GM21786 (cell line): ENCODE results near the gene BDNF.
"Not testable (repeated sequence)": the region's sequence is repeated elsewhere in the genome, so short reads cannot be mapped to it uniquely, and the experiment has no call there.

Experiments used
- ATAC-seq: cut with Tn5 transposase; IDR thresholded peaks from one replicate; pipeline ENCODE4 v1.9.1; 2021; ENCODE audit not compliant: unreplicated experiment

The BDNF gene

DNA sequence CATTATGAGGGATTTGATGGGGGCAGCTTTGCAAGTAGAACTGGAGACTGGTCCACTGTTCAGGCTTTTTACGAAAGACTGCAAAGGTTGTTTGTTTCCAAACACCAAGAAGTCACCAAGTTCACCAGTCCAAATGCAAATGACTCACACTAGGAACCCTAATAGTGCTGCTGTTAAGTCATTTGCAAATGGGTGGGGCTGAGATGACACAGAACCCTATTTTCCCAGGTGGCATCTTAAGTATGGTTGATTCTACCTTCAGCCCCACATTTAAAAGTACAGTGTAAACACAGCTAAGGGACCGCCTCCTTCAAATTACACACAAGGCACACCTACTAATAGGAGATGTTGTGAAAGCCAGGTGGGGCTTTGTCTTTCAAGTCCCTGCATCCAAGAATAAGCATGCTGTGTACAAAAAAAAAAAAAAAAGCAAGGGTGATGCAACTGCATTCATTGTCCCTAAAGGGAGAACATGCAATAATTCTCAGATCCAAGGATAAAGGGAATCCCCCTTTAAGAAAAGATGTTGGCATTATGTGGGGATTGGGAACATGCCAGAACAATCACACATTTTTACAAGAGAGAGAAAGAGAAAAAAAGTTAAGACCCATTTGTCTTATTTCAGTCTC is 27.3 kb downstream of the BDNF start:
- ATAC-seq: no peak

DNA sequence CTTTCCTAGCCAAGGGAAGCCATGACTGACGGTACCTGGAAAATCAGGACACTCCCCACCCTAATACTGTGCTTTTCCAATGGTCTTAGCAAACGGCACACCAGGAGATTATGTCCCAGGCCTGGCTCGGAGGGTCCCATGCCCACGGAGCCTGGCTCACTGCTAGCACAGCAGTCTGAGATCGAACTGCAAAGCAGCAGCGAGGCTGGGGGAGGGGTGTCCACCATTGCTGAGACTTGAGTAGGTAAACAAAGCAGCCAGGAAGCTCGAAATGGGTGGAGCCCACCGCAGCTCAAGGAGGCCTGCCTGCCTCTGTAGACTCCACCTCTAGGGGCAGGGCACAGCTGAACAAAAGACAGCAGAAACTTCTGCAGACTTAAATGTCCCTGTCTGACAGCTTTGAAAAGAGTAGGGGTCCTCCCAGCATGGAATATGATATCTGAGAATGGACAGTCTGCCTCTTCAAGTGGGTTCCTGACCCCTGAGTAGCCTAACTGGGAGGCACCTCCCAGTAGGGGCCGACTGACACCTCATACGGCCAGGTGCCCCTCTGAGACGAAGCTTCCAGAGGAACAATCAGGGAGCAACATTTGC is 34.6 kb downstream of the BDNF start:
- ATAC-seq: not testable (repeated sequence)

GRCh38 chr11:27663326-27663725 is 36.9 kb downstream of the BDNF start:
- no peak for ATAC-seq

- no peak for ATAC-seq
Observed at GRCh38 chr11:27660171-27660570, 40.1 kb downstream of the BDNF start.

GRCh38 chr11:27658535-27659236 is 41.6 kb downstream of the BDNF start:
- ATAC-seq: no peak

DNA sequence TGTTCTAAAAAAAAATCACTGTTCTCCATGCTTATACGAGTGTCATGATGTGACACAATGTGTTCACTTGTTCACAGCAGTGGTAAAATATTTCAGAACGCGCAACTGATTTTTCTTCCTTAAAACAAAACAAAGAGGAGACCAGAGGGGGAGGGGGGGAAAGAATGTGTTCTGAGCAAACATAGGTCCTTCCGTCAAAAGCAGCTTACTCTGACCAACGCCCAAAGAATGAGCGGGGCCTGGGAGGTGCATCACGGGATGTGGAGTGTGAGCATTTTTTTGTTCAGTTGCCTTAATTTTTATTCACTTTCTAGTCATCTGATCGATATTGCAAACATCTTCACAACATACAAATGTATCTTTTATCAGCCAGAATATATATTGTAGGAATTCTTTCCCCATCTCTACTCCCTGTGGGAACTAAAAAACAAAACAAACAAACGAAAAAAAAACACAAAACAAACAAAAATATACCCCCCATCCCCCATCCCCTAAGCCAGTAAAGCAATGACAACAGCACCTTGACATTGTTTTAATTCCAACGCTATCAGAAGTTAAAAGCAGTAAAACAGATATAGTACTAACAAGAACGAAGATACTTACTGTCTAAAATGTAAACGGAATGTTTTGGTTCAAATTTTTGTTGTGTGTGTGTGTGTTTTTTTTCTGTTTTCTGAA is 43.3 kb downstream of the BDNF start:
- ATAC-seq: no peak

DNA sequence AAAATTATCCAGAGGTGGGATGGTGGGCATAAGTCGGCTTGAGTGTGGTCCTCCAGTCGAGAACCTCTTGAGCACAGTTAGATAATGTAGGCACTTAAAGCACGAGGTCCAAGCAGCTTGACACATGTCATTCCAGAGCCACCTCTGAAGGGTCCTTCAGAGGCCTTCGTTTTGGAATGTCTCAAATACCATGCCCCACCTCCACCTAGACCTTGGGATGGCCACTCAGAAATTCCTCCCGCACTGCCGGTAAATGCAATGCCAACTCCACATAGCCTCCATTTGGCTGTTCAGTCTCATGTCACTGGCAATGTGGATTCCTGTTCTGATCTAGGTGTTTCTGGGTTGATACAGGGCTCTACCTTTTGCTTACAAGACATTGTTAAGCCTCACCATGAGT is 43.9 kb downstream of the BDNF start:
- no peak for ATAC-seq

GRCh38 chr11:27653990-27654758 is 46.1 kb downstream of the BDNF start:
- ATAC-seq: no peak

DNA sequence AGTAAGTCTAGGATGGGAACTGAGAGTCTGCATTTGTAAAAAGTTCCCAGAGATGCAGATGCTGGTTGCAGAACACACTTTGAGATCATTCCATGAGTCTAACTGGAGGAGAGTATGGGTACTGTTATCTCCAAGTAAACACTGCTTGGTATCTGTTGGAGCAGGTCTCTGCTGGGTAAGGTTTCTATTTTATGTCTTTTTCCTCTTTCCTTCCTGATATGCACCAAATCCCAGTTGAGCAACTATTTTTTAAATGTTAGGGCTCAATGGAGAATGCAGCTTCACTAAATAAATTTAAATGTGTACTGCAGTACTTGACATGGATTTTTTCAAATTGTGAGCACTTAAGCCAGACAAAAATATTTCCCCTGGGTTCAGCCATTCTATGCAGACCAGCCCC is 48.5 kb downstream of the BDNF start:
- no peak for ATAC-seq

DNA sequence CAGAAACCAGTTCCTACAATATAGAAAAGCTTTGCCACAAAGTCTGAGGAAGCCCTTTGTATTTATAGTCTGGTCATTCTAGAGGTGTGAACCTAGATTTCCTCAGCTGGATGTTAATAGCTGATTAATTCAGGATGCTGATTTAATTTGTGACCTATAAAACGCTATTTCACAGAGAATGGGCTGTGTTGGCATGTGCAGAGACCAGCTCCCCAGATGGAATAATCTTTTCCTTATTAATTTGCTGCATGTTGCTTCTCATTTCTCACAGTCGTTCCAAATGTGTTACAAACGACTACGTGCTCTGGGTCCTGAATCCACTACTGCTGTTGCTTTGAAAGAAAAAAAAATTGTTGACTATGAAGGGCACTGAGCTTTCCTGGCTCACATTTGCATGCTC is 49.3 kb downstream of the BDNF start:
- no peak for ATAC-seq

DNA sequence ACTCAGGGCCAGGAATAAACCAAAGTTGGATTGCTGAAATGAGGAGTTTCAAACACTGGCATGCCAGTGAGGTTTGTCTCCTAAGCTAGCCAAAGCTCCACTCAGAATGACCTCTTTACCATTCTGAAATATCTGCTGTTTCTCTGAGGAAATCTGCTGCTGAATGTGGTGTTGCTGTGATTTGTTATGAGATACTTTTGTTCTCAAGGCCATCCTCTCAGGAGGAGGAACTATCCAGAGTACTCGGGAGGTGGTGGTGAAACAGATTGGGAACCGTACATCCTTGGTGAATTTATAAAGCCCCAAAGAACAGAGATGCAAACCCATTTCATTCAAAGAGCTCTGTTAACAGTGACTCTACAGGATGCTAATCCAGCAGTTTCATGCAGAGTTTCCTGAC is 50.5 kb downstream of the BDNF start:
- no peak for ATAC-seq

DNA sequence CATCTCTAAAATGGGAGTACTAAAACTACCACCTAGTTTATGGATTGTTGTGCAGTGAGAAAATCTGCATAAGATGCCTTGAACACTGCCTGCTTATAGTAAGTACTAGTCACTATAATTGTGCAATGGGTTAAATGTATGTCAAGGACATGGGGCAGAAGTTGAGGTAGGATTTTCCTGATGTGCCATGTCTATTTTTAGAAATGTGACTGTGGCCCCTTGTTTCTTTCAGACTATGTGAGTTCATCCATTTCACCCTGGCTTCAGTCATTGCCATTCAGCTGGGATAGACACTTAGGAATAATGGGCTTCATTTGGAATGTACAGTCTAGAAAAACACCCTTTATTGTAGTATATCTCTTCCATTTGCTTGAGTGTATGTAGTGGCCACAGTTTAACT is 51.4 kb downstream of the BDNF start:
- no peak for ATAC-seq

- ATAC-seq: no peak
Observed at GRCh38 chr11:27646051-27646818, 54.0 kb downstream of the BDNF start.

- ATAC-seq: no peak
Observed at GRCh38 chr11:27642954-27643353, 57.3 kb downstream of the BDNF start.

GRCh38 chr11:27640954-27641353 is 59.3 kb downstream of the BDNF start:
- ATAC-seq: no peak

DNA sequence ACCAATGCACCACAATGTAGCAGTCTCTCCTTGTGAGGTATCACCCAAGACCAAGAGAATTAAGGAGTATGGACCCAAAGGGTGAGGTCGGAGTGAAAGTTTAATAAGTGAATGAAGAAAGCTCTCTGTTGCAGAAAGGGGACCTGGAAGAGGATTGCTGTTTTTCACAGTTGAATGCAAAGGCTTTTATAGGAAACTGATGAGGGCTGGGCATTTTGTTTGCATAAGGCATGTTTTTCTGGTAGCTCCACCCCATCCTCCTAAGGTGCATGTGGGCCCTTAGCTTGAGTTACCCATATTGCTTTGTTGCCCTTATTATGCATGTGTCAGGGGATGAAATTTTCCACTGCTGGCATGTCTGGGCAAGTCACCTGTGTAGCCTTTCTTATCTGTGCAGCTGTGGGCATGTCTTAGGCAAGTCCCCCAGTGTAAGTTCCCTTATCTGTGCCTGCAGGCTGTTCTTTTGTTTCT is 64.7 kb downstream of the BDNF start:
- ATAC-seq: no peak

DNA sequence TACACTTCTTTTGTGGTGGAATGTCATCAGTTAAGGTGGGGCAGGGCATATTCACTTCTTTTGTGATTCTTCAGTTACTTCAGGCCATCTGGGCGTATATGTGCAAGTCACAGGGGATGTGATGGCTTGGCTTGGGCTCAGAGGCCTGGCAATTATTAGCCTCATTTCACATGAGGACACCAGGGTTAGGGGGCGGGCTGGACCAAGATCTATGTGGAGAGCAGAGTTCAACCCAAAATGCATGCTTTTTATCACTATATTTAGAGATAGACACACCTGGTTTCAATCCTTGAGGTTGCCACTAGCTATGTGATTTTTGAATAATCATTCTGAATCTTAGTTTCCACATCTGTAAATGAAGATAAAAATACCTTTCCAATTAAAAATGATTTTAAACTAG is 65.5 kb downstream of the BDNF start:
- ATAC-seq: not testable (repeated sequence)

GRCh38 chr11:27634282-27634681 is 66.0 kb downstream of the BDNF start:
- ATAC-seq: not testable (repeated sequence)

- ATAC-seq: not testable (repeated sequence)
Observed at GRCh38 chr11:27629023-27629422, 71.2 kb downstream of the BDNF start.

- ATAC-seq: no peak
Observed at GRCh38 chr11:27627979-27628378, 72.3 kb downstream of the BDNF start.
